DND-41 (cell line): Measurements from ENCODE around the gene ZNF860.

ENCODE experiments used
- EZH2 ChIP-seq: IDR thresholded peaks from 3 replicates; pipeline ENCODE4 v1.6.1; 2012; ENCODE audit warnings: borderline replicate concordance, low read depth, mild to moderate bottlenecking, moderate library complexity, low read length, inconsistent platforms; ENCODE audit not compliant: severe bottlenecking
- TF ChIP-seq, protein P1 (sequence below): IDR thresholded peaks from 2 replicates; pipeline ENCODE4 v1.5.1; 2012; ENCODE audit warnings: borderline replicate concordance, low read length, moderate library complexity, mild to moderate bottlenecking; ENCODE audit not compliant: poor library complexity, severe bottlenecking; ENCODE audit errors: extremely low read depth

DNA sequence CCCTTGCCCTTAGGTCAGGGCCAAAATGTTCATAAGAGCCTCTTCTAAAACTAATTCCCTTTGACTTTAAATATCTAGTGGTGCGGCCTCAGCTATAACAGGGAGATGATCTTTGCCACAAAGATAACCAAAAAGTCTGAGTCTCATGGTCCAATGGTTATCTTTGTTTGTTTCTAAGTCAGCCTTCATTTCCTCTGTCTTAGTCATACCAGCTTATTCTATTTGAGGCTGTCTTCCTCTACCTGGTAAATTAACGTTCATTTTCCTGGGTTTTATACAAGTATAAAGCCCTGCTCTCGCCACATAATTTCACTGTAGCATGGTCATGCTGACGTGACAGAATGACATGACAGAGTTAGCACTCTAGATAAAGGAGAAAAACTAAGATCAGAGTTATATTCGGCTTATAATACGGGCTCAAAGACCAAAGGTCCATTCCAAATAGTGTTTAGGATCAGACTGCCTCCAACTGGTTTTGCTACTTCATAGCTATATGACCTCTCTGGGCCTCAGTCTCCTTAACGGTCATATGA, 18.4 kb downstream of the ZNF860 start:
- TF ChIP-seq, protein P1, sequence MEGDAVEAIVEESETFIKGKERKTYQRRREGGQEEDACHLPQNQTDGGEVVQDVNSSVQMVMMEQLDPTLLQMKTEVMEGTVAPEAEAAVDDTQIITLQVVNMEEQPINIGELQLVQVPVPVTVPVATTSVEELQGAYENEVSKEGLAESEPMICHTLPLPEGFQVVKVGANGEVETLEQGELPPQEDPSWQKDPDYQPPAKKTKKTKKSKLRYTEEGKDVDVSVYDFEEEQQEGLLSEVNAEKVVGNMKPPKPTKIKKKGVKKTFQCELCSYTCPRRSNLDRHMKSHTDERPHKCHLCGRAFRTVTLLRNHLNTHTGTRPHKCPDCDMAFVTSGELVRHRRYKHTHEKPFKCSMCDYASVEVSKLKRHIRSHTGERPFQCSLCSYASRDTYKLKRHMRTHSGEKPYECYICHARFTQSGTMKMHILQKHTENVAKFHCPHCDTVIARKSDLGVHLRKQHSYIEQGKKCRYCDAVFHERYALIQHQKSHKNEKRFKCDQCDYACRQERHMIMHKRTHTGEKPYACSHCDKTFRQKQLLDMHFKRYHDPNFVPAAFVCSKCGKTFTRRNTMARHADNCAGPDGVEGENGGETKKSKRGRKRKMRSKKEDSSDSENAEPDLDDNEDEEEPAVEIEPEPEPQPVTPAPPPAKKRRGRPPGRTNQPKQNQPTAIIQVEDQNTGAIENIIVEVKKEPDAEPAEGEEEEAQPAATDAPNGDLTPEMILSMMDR: no peak
- TF ChIP-seq EZH2: no peak
